NCI-H1105 (cell line): Measurements from ENCODE around the gene AMD1.

Experiments used
- DNase-seq: peaks from one replicate; lab custom pipeline; 2025; lab: John Stamatoyannopoulos, UW

The AMD1 gene

GRCh38 chr6:110939429-110940200 lies 65.0 kb downstream of the AMD1 start:
- no peak for DNase-seq

- DNase-seq, result no peak
Measured at GRCh38 chr6:110944681-110945151, 70.1 kb downstream of the AMD1 start.
